ENCODE measurements around the gene SMAD9. TPM values are rescaled to one million over a fixed set of nuclear protein-coding genes. Genes with fewer than 3 reads are reported as not detected.

The SMAD9 gene
- polyA plus RNA-seq, 1 of the 3 experiments (the other 2 are of a cell fraction), result 3.1 TPM

DNA sequence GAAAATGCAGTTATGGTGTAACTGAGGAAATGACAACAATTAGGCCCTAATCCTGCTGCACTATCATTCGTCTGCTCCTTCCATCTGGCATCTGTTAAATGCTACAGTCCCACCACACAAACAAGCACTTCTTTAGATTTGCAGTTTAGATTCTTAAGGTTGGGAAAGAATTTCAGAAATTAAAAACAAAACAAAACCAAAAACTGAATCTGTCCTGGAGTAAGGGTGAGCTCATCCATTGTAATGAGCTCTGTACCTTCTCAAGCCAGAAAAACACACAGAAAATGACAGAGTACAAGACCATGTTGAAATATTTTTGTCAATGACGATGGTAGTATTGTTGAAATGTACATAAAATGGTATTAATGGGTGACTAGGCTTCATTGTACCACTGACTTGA, 28.3 kb downstream of the SMAD9 start (continued):
- TF ChIP-seq, protein P1, sequence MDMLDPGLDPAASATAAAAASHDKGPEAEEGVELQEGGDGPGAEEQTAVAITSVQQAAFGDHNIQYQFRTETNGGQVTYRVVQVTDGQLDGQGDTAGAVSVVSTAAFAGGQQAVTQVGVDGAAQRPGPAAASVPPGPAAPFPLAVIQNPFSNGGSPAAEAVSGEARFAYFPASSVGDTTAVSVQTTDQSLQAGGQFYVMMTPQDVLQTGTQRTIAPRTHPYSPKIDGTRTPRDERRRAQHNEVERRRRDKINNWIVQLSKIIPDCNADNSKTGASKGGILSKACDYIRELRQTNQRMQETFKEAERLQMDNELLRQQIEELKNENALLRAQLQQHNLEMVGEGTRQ (IDR thresholded peaks at IDR 0.05; ENCODE audit: borderline replicate concordance, low read depth, low read length), result no peak
- TF ChIP-seq, protein P2, sequence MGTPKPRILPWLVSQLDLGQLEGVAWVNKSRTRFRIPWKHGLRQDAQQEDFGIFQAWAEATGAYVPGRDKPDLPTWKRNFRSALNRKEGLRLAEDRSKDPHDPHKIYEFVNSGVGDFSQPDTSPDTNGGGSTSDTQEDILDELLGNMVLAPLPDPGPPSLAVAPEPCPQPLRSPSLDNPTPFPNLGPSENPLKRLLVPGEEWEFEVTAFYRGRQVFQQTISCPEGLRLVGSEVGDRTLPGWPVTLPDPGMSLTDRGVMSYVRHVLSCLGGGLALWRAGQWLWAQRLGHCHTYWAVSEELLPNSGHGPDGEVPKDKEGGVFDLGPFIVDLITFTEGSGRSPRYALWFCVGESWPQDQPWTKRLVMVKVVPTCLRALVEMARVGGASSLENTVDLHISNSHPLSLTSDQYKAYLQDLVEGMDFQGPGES (IDR thresholded peaks at IDR 0.05; ENCODE audit: low read depth, low read length), result no peak
- TF ChIP-seq, protein P3, sequence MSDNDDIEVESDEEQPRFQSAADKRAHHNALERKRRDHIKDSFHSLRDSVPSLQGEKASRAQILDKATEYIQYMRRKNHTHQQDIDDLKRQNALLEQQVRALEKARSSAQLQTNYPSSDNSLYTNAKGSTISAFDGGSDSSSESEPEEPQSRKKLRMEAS (IDR thresholded peaks at IDR 0.05; ENCODE audit: low read depth), result no peak
- TF ChIP-seq FOSL2 (IDR thresholded peaks at IDR 0.05; ENCODE audit: borderline replicate concordance, low read depth) (no peak), GABPA (IDR thresholded peaks at IDR 0.05; ENCODE audit: low read depth) (no peak), EZH2phosphoT487 (IDR thresholded peaks at IDR 0.05; ENCODE audit: borderline replicate concordance, low read depth) (no peak)
- TF ChIP-seq, protein P4, sequence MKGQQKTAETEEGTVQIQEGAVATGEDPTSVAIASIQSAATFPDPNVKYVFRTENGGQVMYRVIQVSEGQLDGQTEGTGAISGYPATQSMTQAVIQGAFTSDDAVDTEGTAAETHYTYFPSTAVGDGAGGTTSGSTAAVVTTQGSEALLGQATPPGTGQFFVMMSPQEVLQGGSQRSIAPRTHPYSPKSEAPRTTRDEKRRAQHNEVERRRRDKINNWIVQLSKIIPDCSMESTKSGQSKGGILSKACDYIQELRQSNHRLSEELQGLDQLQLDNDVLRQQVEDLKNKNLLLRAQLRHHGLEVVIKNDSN (IDR thresholded peaks at IDR 0.05; ENCODE audit: borderline replicate concordance, low read depth), result no peak

DNA sequence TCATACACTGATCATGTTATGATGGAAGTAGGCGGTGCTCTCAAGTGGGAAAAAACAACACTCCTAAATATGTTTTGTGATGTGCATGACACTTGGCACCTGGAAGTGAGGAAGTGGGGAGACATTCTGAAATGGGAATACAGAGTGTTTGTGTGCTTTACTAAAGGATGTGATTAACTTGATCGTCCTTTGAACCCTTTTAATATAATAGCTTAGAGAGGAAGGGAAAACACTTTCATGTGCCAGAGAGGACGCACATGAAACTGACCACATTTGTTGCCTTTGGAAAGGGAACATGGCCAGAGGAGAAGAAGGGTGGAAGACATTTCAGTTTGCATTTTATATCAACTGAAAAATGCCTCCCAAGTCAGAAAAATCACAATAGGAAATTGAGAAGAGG, 31.4 kb downstream of the SMAD9 start:
- H3K4me2 ChIP-seq, result no peak overlapping the region
- no peaks in the 10 kb centered on the region for H3K9me3 ChIP-seq
- TF ChIP-seq ELF1 (IDR thresholded peaks at IDR 0.05) (no peak), TCF12 (IDR thresholded peaks at IDR 0.05) (no peak), TAF1 (IDR thresholded peaks at IDR 0.05; ENCODE audit: borderline replicate concordance, low read depth, low read length) (no peak), FOSL2 (IDR thresholded peaks at IDR 0.05; ENCODE audit: borderline replicate concordance, low read depth) (no peak), MEF2A (IDR thresholded peaks at IDR 0.05; ENCODE audit: borderline replicate concordance, low read depth) (no peak), SMC3 (IDR thresholded peaks at IDR 0.05; ENCODE audit: low read depth, low read length) (no peak)
- TF ChIP-seq, protein P2 (IDR thresholded peaks at IDR 0.05; ENCODE audit: low read depth, low read length), result no peak
- TF ChIP-seq, protein P5, sequence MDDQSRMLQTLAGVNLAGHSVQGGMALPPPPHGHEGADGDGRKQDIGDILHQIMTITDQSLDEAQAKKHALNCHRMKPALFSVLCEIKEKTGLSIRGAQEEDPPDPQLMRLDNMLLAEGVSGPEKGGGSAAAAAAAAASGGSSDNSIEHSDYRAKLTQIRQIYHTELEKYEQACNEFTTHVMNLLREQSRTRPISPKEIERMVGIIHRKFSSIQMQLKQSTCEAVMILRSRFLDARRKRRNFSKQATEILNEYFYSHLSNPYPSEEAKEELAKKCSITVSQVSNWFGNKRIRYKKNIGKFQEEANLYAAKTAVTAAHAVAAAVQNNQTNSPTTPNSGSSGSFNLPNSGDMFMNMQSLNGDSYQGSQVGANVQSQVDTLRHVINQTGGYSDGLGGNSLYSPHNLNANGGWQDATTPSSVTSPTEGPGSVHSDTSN (IDR thresholded peaks at IDR 0.05), result no peak
- H3F3A ChIP-seq (replicated peaks; ENCODE audit: insufficient read depth), result peaks cover 15% of the 10 kb centered on the region
- H3K27ac ChIP-seq (ENCODE audit: low read depth in 2 of 2, low read length in 1 of 2), result no peak overlapping the region
- POLR2A ChIA-PET, result no interaction called here
- no peak overlapping the region for H2AFZ ChIP-seq (ENCODE audit: low read depth)
- no peak overlapping the region for H3K9ac ChIP-seq
- H3K4me1 ChIP-seq (ENCODE audit: control insufficient read depth in 1 of 2, insufficient read depth in 2 of 2, low read depth in 1 of 2, low read length in 1 of 2), result peaks cover 14 to 23% of the 10 kb centered on the region in 2 experiments; a peak in 2 of 4 replicates
- DNase-seq, result no peak
- H3K4me3 ChIP-seq (ENCODE audit: low read depth in 2 of 2, low read length in 1 of 2), result no peak overlapping the region
- H4K20me1 ChIP-seq (ENCODE audit: insufficient read depth), result no peaks in the 10 kb centered on the region
- CTCF ChIA-PET, result interaction anchor here (1.2 kb wide), 1 partner anchor 11 kb away, joined by 3 read pairs; no protein-coding TSS in a partner anchor
- 85% methylated on average over 3 of the region's 3 CpGs for WGBS (ENCODE audit: low lambda C conversion rate)
- H3K9me2 ChIP-seq, result no peaks in the 10 kb centered on the region
- no peaks in the 10 kb centered on the region for H3K27me3 ChIP-seq (ENCODE audit: insufficient read depth)
- peaks cover 90% of the 10 kb centered on the region for H3K79me2 ChIP-seq (ENCODE audit: insufficient read depth)
- no peaks in the 10 kb centered on the region for H3K36me3 ChIP-seq (replicated peaks in 1 of 2; ENCODE audit: control insufficient read depth in 1 of 2, insufficient read depth in 2 of 2, low read length in 1 of 2)
